ENCODE data around the gene CRK.

GRCh38 chr17:1503699-1504098, 47.7 kb upstream of the CRK start:
- TF ChIP-seq CREB1 (IDR thresholded peaks at IDR 0.05; ENCODE audit: low read depth) (no peak), TCF12 (IDR thresholded peaks at IDR 0.05; ENCODE audit: low read depth) (no peak), EGR1 (IDR thresholded peaks at IDR 0.05) (no peak), EP300 (IDR thresholded peaks at IDR 0.05; ENCODE audit: borderline replicate concordance) (no peak), YY1 (IDR thresholded peaks at IDR 0.05; ENCODE audit: low read depth) (no peak), TAF1 (IDR thresholded peaks at IDR 0.05; ENCODE audit: low read depth) (no peak), NFIC (IDR thresholded peaks at IDR 0.05) (no peak), RAD21 (IDR thresholded peaks at IDR 0.05; ENCODE audit: low read depth) (no peak), CEBPB (IDR thresholded peaks at IDR 0.05) (no peak), FOXM1 (IDR thresholded peaks at IDR 0.05; ENCODE audit: borderline replicate concordance, low read depth) (no peak), TEAD4 (IDR thresholded peaks at IDR 0.05) (no peak)
- TF ChIP-seq, protein P1, sequence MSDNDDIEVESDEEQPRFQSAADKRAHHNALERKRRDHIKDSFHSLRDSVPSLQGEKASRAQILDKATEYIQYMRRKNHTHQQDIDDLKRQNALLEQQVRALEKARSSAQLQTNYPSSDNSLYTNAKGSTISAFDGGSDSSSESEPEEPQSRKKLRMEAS (IDR thresholded peaks at IDR 0.05) = no peak
- TF ChIP-seq, protein P2, sequence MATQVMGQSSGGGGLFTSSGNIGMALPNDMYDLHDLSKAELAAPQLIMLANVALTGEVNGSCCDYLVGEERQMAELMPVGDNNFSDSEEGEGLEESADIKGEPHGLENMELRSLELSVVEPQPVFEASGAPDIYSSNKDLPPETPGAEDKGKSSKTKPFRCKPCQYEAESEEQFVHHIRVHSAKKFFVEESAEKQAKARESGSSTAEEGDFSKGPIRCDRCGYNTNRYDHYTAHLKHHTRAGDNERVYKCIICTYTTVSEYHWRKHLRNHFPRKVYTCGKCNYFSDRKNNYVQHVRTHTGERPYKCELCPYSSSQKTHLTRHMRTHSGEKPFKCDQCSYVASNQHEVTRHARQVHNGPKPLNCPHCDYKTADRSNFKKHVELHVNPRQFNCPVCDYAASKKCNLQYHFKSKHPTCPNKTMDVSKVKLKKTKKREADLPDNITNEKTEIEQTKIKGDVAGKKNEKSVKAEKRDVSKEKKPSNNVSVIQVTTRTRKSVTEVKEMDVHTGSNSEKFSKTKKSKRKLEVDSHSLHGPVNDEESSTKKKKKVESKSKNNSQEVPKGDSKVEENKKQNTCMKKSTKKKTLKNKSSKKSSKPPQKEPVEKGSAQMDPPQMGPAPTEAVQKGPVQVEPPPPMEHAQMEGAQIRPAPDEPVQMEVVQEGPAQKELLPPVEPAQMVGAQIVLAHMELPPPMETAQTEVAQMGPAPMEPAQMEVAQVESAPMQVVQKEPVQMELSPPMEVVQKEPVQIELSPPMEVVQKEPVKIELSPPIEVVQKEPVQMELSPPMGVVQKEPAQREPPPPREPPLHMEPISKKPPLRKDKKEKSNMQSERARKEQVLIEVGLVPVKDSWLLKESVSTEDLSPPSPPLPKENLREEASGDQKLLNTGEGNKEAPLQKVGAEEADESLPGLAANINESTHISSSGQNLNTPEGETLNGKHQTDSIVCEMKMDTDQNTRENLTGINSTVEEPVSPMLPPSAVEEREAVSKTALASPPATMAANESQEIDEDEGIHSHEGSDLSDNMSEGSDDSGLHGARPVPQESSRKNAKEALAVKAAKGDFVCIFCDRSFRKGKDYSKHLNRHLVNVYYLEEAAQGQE (IDR thresholded peaks at IDR 0.05; ENCODE audit: low read depth) = no peak

Data from Ishikawa (cell line).